ENCODE results near the gene PARP16.

- TF ChIP-seq CTCF (IDR thresholded peaks at IDR 0.05) (no peak), POLR2A (IDR thresholded peaks at IDR 0.05) (no peak)
Measured at GRCh38 chr15:65275104-65275727, 11.5 kb downstream of the PARP16 start.

All from testis (tissue), 2 donors.